Measurements from ENCODE around the gene ZBED1. TPM values are rescaled to one million over a fixed set of nuclear protein-coding genes. Genes with fewer than 3 reads are reported as not detected.

The ZBED1 gene
- total and polyA plus RNA-seq, 2 donors (not counting 1 experiment from before 2014, with no cell fraction given), result 14.5 to 24.8 TPM

GRCh38 chrX:2468261-2469195, 32.2 kb downstream of the ZBED1 start:
- H3K36me3 ChIP-seq (ENCODE audit: control insufficient read depth, insufficient read depth, low read length), result no peaks in the 10 kb centered on the region
- DNase-seq (ENCODE audit: low read depth in 2 of 2), result no peak
- H2AFZ ChIP-seq (ENCODE audit: low read length), result no peak overlapping the region
- H4K20me1 ChIP-seq (ENCODE audit: control insufficient read depth, extremely low read depth, insufficient read depth, low read length), result no peaks in the 10 kb centered on the region
- no peak overlapping the region for H3K4me3 ChIP-seq (replicated peaks in 1 of 4; ENCODE audit: control extremely low read depth in 1 of 4, insufficient read depth in 1 of 4, low read depth in 3 of 4, low read length in 4 of 4)
- H3K27ac ChIP-seq (ENCODE audit: insufficient read depth, low read length), result no peak overlapping the region
- H3K27me3 ChIP-seq (ENCODE audit: control insufficient read depth, insufficient read depth, low read length), result no peaks in the 10 kb centered on the region
- no peak overlapping the region for H3K4me2 ChIP-seq (ENCODE audit: extremely low read depth, insufficient read depth, low read length)
- H3K79me2 ChIP-seq (ENCODE audit: control insufficient read depth, insufficient read depth, low read length), result peaks cover 5% of the 10 kb centered on the region
- no peak overlapping the region for H3K9ac ChIP-seq (ENCODE audit: insufficient read depth, low read length)
- no peaks in the 10 kb centered on the region for H3K9me3 ChIP-seq (ENCODE audit: control insufficient read depth, insufficient read depth, low read depth, low read length)
- peaks cover 4% of the 10 kb centered on the region for H3K4me1 ChIP-seq (ENCODE audit: control insufficient read depth, extremely low read depth, insufficient read depth, low read length)
- TF ChIP-seq EZH2 (IDR thresholded peaks at IDR 0.05; ENCODE audit: low read length, missing control alignments), result no peak
- TF ChIP-seq, protein P1, sequence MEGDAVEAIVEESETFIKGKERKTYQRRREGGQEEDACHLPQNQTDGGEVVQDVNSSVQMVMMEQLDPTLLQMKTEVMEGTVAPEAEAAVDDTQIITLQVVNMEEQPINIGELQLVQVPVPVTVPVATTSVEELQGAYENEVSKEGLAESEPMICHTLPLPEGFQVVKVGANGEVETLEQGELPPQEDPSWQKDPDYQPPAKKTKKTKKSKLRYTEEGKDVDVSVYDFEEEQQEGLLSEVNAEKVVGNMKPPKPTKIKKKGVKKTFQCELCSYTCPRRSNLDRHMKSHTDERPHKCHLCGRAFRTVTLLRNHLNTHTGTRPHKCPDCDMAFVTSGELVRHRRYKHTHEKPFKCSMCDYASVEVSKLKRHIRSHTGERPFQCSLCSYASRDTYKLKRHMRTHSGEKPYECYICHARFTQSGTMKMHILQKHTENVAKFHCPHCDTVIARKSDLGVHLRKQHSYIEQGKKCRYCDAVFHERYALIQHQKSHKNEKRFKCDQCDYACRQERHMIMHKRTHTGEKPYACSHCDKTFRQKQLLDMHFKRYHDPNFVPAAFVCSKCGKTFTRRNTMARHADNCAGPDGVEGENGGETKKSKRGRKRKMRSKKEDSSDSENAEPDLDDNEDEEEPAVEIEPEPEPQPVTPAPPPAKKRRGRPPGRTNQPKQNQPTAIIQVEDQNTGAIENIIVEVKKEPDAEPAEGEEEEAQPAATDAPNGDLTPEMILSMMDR (conservative IDR thresholded peaks at IDR 0.05 in 1 of 2, IDR thresholded peaks at IDR 0.05 in 1 of 2; ENCODE audit: low read depth in 1 of 2, low read length in 2 of 2), result no peak

DNA sequence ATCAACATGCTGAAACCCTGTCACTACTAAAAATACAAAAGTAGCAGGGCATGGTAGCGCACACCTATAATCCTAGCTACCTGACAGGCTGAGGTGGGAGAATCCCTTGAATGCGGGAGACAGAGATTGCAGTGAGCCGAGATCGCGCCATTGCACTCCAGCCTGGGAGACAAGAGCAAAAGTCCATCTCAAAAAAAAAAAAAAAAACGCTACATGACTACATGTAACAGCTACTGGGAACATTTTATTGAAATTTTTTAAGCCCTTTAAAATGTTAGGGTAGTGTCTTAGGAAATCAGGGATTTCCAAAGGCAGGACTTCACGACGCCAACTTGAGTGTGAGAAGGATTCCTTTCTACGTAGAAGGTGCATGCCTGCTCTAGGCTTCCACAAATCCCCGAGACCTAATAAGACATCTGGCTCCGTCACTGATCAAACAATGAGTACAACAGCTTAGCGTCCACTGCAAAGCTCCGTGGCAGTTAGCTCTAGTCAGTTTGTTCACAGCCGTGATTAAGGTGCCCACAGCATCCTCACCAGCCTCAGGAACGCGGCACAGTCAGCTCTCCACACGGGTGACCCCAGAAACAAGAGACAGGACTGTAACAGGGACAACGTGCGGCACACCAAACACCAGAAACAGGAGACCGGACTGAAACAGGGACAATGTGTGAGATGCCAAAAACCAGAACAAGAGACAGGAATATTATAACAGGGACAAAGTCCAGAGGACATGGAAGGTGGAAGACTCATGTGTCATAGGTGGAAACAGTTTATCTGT, 33.7 kb downstream of the ZBED1 start:
- H3K4me2 ChIP-seq (ENCODE audit: extremely low read depth, insufficient read depth, low read length), result no peak overlapping the region
- TF ChIP-seq, protein P1 (conservative IDR thresholded peaks at IDR 0.05 in 1 of 2, IDR thresholded peaks at IDR 0.05 in 1 of 2; ENCODE audit: low read depth in 1 of 2, low read length in 2 of 2), result no peak
- TF ChIP-seq EZH2 (IDR thresholded peaks at IDR 0.05; ENCODE audit: low read length, missing control alignments), result no peak
- no peak overlapping the region for H3K4me3 ChIP-seq (replicated peaks in 1 of 4; ENCODE audit: control extremely low read depth in 1 of 4, insufficient read depth in 1 of 4, low read depth in 3 of 4, low read length in 4 of 4)
- DNase-seq (ENCODE audit: low read depth in 2 of 2), result no peak
- H4K20me1 ChIP-seq (ENCODE audit: control insufficient read depth, extremely low read depth, insufficient read depth, low read length), result no peaks in the 10 kb centered on the region
- peaks cover 5% of the 10 kb centered on the region for H3K79me2 ChIP-seq (ENCODE audit: control insufficient read depth, insufficient read depth, low read length)
- no peaks in the 10 kb centered on the region for H3K36me3 ChIP-seq (ENCODE audit: control insufficient read depth, insufficient read depth, low read length)
- H3K9ac ChIP-seq (ENCODE audit: insufficient read depth, low read length), result no peak overlapping the region
- no peaks in the 10 kb centered on the region for H3K9me3 ChIP-seq (ENCODE audit: control insufficient read depth, insufficient read depth, low read depth, low read length)
- H3K27ac ChIP-seq (ENCODE audit: insufficient read depth, low read length), result no peak overlapping the region
- H2AFZ ChIP-seq (ENCODE audit: low read length), result no peak overlapping the region
- H3K27me3 ChIP-seq (ENCODE audit: control insufficient read depth, insufficient read depth, low read length), result no peaks in the 10 kb centered on the region
- peaks cover 4% of the 10 kb centered on the region for H3K4me1 ChIP-seq (ENCODE audit: control insufficient read depth, extremely low read depth, insufficient read depth, low read length)

GRCh38 chrX:2464677-2465166, 36.1 kb downstream of the ZBED1 start:
- no peaks in the 10 kb centered on the region for H3K27me3 ChIP-seq (ENCODE audit: control insufficient read depth, insufficient read depth, low read length)
- no peak overlapping the region for H3K4me3 ChIP-seq (replicated peaks in 1 of 4; ENCODE audit: control extremely low read depth in 1 of 4, insufficient read depth in 1 of 4, low read depth in 3 of 4, low read length in 4 of 4)
- no peaks in the 10 kb centered on the region for H3K9me3 ChIP-seq (ENCODE audit: control insufficient read depth, insufficient read depth, low read depth, low read length)
- H3K79me2 ChIP-seq (ENCODE audit: control insufficient read depth, insufficient read depth, low read length), result peaks cover 5% of the 10 kb centered on the region
- no peaks in the 10 kb centered on the region for H3K36me3 ChIP-seq (ENCODE audit: control insufficient read depth, insufficient read depth, low read length)
- H3K4me1 ChIP-seq (ENCODE audit: control insufficient read depth, extremely low read depth, insufficient read depth, low read length), result peaks cover 4% of the 10 kb centered on the region
- peak; percentile 28 to 76 for DNase-seq (ENCODE audit: low read depth in 2 of 2)
- H2AFZ ChIP-seq (ENCODE audit: low read length), result no peak overlapping the region
- H3K27ac ChIP-seq (ENCODE audit: insufficient read depth, low read length), result no peak overlapping the region
- H4K20me1 ChIP-seq (ENCODE audit: control insufficient read depth, extremely low read depth, insufficient read depth, low read length), result no peaks in the 10 kb centered on the region
- H3K9ac ChIP-seq (ENCODE audit: insufficient read depth, low read length), result no peak overlapping the region
- TF ChIP-seq EZH2 (IDR thresholded peaks at IDR 0.05; ENCODE audit: low read length, missing control alignments), result no peak
- TF ChIP-seq, protein P1 (conservative IDR thresholded peaks at IDR 0.05 in 1 of 2, IDR thresholded peaks at IDR 0.05 in 1 of 2; ENCODE audit: low read depth in 1 of 2, low read length in 2 of 2), result no peak
- H3K4me2 ChIP-seq (ENCODE audit: extremely low read depth, insufficient read depth, low read length), result no peak overlapping the region
